ENCODE results near the gene TMEM82. TPM values are rescaled to one million over a fixed set of nuclear protein-coding genes. Genes with fewer than 3 reads are reported as not detected.

Gene TMEM82
- total and polyA plus RNA-seq, 9 donors: 0.17 to 1.4 TPM; not detected in 7

GRCh38 chr1:15734296-15734695, 8.0 kb upstream of the TMEM82 start:
- WGBS (ENCODE audit: insufficient coverage): 88% methylated on average over 11 of the region's 13 CpGs
- peaks cover 58% of the 10 kb centered on the region for H3K36me3 ChIP-seq (ENCODE audit: control insufficient read depth, insufficient read depth, low read length)
- no peak for DNase-seq
- H3K9me3 ChIP-seq (replicated peaks; ENCODE audit: control insufficient read depth, low read depth, low read length): no peaks in the 10 kb centered on the region
- no peak overlapping the region for H3K27ac ChIP-seq (ENCODE audit: low read length)
- H3K27me3 ChIP-seq (ENCODE audit: control insufficient read depth, insufficient read depth, low read length): no peaks in the 10 kb centered on the region
- no peak overlapping the region for H3K4me3 ChIP-seq (ENCODE audit: low read length)
- peaks cover 56% of the 10 kb centered on the region for H3K4me1 ChIP-seq (ENCODE audit: control insufficient read depth, insufficient read depth, low read length)

- DNase-seq: no peak
- H3K9me3 ChIP-seq (replicated peaks; ENCODE audit: control insufficient read depth, low read depth, low read length): no peaks in the 10 kb centered on the region
- H3K27ac ChIP-seq (ENCODE audit: low read length): no peak overlapping the region
- H3K4me3 ChIP-seq (ENCODE audit: low read length): no peak overlapping the region
- WGBS (ENCODE audit: insufficient coverage): 76% methylated on average over 13 of the region's 17 CpGs
- H3K4me1 ChIP-seq (ENCODE audit: control insufficient read depth, insufficient read depth, low read length): peaks cover 56% of the 10 kb centered on the region
- H3K27me3 ChIP-seq (ENCODE audit: control insufficient read depth, insufficient read depth, low read length): no peaks in the 10 kb centered on the region
- H3K36me3 ChIP-seq (ENCODE audit: control insufficient read depth, insufficient read depth, low read length): peaks cover 54% of the 10 kb centered on the region
These were observed 7.4 kb upstream of the TMEM82 start for GRCh38 chr1:15734901-15735300.

GRCh38 chr1:15735304-15736037, 6.8 kb upstream of the TMEM82 start:
- Histone ChIP-seq H3K27me3 (ENCODE audit: control insufficient read depth, insufficient read depth, low read length) (no peaks in the 10 kb centered on the region), H3K36me3 (ENCODE audit: control insufficient read depth, insufficient read depth, low read length) (peaks cover 51% of the 10 kb centered on the region), H3K27ac (ENCODE audit: low read length) (peak overlapping the region; percentile 78), H3K9me3 (replicated peaks; ENCODE audit: control insufficient read depth, low read depth, low read length) (no peaks in the 10 kb centered on the region), H3K4me3 (ENCODE audit: low read length) (no peak overlapping the region), H3K4me1 (ENCODE audit: control insufficient read depth, insufficient read depth, low read length) (peaks cover 55% of the 10 kb centered on the region)
- DNase-seq: no peak
- 70% methylated on average over 8 of the region's 12 CpGs for WGBS (ENCODE audit: insufficient coverage)

GRCh38 chr1:15736038-15736891, 6.0 kb upstream of the TMEM82 start, which contains the start of gene SLC25A34:
Gene SLC25A34 (plus strand): TSS chr1:15736258. CDS start chr1:15736486, 228 bp downstream.
- WGBS (ENCODE audit: insufficient coverage): 68% methylated on average over 32 of the region's 35 CpGs
- DNase-seq: peak; percentile 88

GRCh38 chr1:15736892-15737261, 5.4 kb upstream of the TMEM82 start:
- Histone ChIP-seq H3K4me1 (ENCODE audit: control insufficient read depth, insufficient read depth, low read length) (peaks cover 61% of the 10 kb centered on the region), H3K4me3 (ENCODE audit: low read length) (no peak overlapping the region), H3K9me3 (replicated peaks; ENCODE audit: control insufficient read depth, low read depth, low read length) (no peaks in the 10 kb centered on the region), H3K36me3 (ENCODE audit: control insufficient read depth, insufficient read depth, low read length) (peaks cover 37% of the 10 kb centered on the region), H3K27me3 (ENCODE audit: control insufficient read depth, insufficient read depth, low read length) (no peaks in the 10 kb centered on the region), H3K27ac (ENCODE audit: low read length) (peak overlapping the region; percentile 77)
- WGBS (ENCODE audit: insufficient coverage): 13% methylated on average over 1 of the region's 6 CpGs
- no peak for DNase-seq

More at GRCh38 chr1:15736038-15736891, 6.0 kb upstream of the TMEM82 start, which contains the start of gene SLC25A34:
- Histone ChIP-seq H3K4me3 (ENCODE audit: low read length) (no peak within 1 kb of the TSS), H3K27ac (ENCODE audit: low read length) (peak within 1 kb of the TSS; percentile 78), H3K27me3 (ENCODE audit: control insufficient read depth, insufficient read depth, low read length) (no peaks in the 10 kb centered on the region), H3K9me3 (replicated peaks; ENCODE audit: control insufficient read depth, low read depth, low read length) (no peaks in the 10 kb centered on the region), H3K4me1 (ENCODE audit: control insufficient read depth, insufficient read depth, low read length) (peaks cover 56% of the 10 kb centered on the region), H3K36me3 (ENCODE audit: control insufficient read depth, insufficient read depth, low read length) (peaks cover 43% of the 10 kb centered on the region)

- 63% methylated on average over 17 of the region's 20 CpGs for WGBS (ENCODE audit: insufficient coverage)
- H3K4me3 ChIP-seq (ENCODE audit: low read length): no peak overlapping the region
- no peaks in the 10 kb centered on the region for H3K27me3 ChIP-seq (ENCODE audit: control insufficient read depth, insufficient read depth, low read length)
- peaks cover 61% of the 10 kb centered on the region for H3K4me1 ChIP-seq (ENCODE audit: control insufficient read depth, insufficient read depth, low read length)
- no peaks in the 10 kb centered on the region for H3K9me3 ChIP-seq (replicated peaks; ENCODE audit: control insufficient read depth, low read depth, low read length)
- no peak overlapping the region for H3K27ac ChIP-seq (ENCODE audit: low read length)
- DNase-seq: no peak
- H3K36me3 ChIP-seq (ENCODE audit: control insufficient read depth, insufficient read depth, low read length): peaks cover 30% of the 10 kb centered on the region
These were observed 4.7 kb upstream of the TMEM82 start for GRCh38 chr1:15737324-15738319.

- WGBS (ENCODE audit: insufficient coverage): 46% methylated on average over 6 of the region's 15 CpGs
- Histone ChIP-seq H3K4me3 (ENCODE audit: low read length) (no peak overlapping the region), H3K27me3 (ENCODE audit: control insufficient read depth, insufficient read depth, low read length) (no peaks in the 10 kb centered on the region), H3K36me3 (ENCODE audit: control insufficient read depth, insufficient read depth, low read length) (peaks cover 20% of the 10 kb centered on the region), H3K27ac (ENCODE audit: low read length) (no peak overlapping the region), H3K4me1 (ENCODE audit: control insufficient read depth, insufficient read depth, low read length) (peaks cover 61% of the 10 kb centered on the region), H3K9me3 (replicated peaks; ENCODE audit: control insufficient read depth, low read depth, low read length) (no peaks in the 10 kb centered on the region)
- no peak for DNase-seq
These were observed 3.7 kb upstream of the TMEM82 start for GRCh38 chr1:15738416-15739113.

GRCh38 chr1:15739259-15739658, 3.0 kb upstream of the TMEM82 start:
- no peak for DNase-seq
- no peaks in the 10 kb centered on the region for H3K27me3 ChIP-seq (ENCODE audit: control insufficient read depth, insufficient read depth, low read length)
- H3K4me3 ChIP-seq (ENCODE audit: low read length): no peak overlapping the region
- peaks cover 14% of the 10 kb centered on the region for H3K36me3 ChIP-seq (ENCODE audit: control insufficient read depth, insufficient read depth, low read length)
- no peaks in the 10 kb centered on the region for H3K9me3 ChIP-seq (replicated peaks; ENCODE audit: control insufficient read depth, low read depth, low read length)
- 72% methylated on average over 15 of the region's 16 CpGs for WGBS (ENCODE audit: insufficient coverage)
- no peak overlapping the region for H3K27ac ChIP-seq (ENCODE audit: low read length)
- H3K4me1 ChIP-seq (ENCODE audit: control insufficient read depth, insufficient read depth, low read length): peaks cover 59% of the 10 kb centered on the region

GRCh38 chr1:15739745-15740144, 2.6 kb upstream of the TMEM82 start:
- H3K36me3 ChIP-seq (ENCODE audit: control insufficient read depth, insufficient read depth, low read length): peaks cover 9% of the 10 kb centered on the region
- no peak for DNase-seq
- H3K9me3 ChIP-seq (replicated peaks; ENCODE audit: control insufficient read depth, low read depth, low read length): no peaks in the 10 kb centered on the region
- H3K27ac ChIP-seq (ENCODE audit: low read length): no peak overlapping the region
- no peaks in the 10 kb centered on the region for H3K27me3 ChIP-seq (ENCODE audit: control insufficient read depth, insufficient read depth, low read length)
- H3K4me1 ChIP-seq (ENCODE audit: control insufficient read depth, insufficient read depth, low read length): peaks cover 54% of the 10 kb centered on the region
- 79% methylated on average over 7 of the region's 7 CpGs for whole genome bisulfite sequencing (ENCODE audit: insufficient coverage)
- no peak overlapping the region for H3K4me3 ChIP-seq (ENCODE audit: low read length)
